OCI-LY7 (cell line): ENCODE data around the gene C7orf57. TPM values are rescaled to one million over a fixed set of nuclear protein-coding genes. Genes with fewer than 3 reads are reported as not detected.

ENCODE experiments used
- BruUV-seq: library from RNA; stranded (reverse); fragments of 400-500 nt; replicated peaks from 2 replicates; lab custom pipeline; 2021; lab: Mats Ljungman, UMichigan
- CTCF ChIA-PET: fragments of 300-600 bp; sonication (Branson Sonifier 250); formaldehyde crosslinking; loops from one replicate; lab custom pipeline; 2022; ENCODE audit warnings: antibody characterized with exemption; ENCODE audit not compliant: unreplicated experiment; lab: Charles Lee
- POLR2A ChIA-PET: fragments of 300-600 bp; sonication (Branson Sonifier 250); formaldehyde crosslinking; loops from one replicate; lab custom pipeline; 2022; ENCODE audit warnings: antibody characterized with exemption; lab: Charles Lee
- DNase-seq: peaks from one replicate; pipeline ENCODE4 v3.0.0-alpha.2; 2015; ENCODE audit warnings: low spot score
- H2AFZ ChIP-seq: fragments of 200-600 bp; sonication (generic), shearing (Covaris generic); 2 replicates; pipeline ENCODE4 v1.6.1; 2014; ENCODE audit warnings: mild to moderate bottlenecking, antibody characterized with exemption, low read length, moderate library complexity
- H3K27ac ChIP-seq: fragments of 200-600 bp; sonication (generic); 2 replicates; pipeline ENCODE4 v1.5.1; 2014; ENCODE audit warnings: mixed run types, low read depth, mild to moderate bottlenecking, moderate library complexity, low read length, inconsistent platforms; ENCODE audit not compliant: poor library complexity, severe bottlenecking
- H3K36me3 ChIP-seq: fragments of 200-600 bp; sonication (generic); 2 replicates; pipeline ENCODE4 v1.6.1; 2014; ENCODE audit warnings: mild to moderate bottlenecking, antibody characterized with exemption, low read length, moderate library complexity, mixed read lengths; ENCODE audit not compliant: insufficient read depth
- H3K4me1 ChIP-seq: fragments of 200-600 bp; sonication (generic); 2 replicates; pipeline ENCODE4 v1.5.1; 2014; ENCODE audit warnings: mild to moderate bottlenecking, low read length; ENCODE audit not compliant: insufficient read depth, poor library complexity, severe bottlenecking
- H3K4me2 ChIP-seq: fragments of 200-600 bp; sonication (generic); 2 replicates; pipeline ENCODE4 v1.6.1; 2014; ENCODE audit warnings: mild to moderate bottlenecking, low read length
- H3K4me3 ChIP-seq: fragments of 200-600 bp; sonication (generic); 2 replicates; pipeline ENCODE4 v1.5.1; 2014; ENCODE audit warnings: mild to moderate bottlenecking, low read depth, low read length; ENCODE audit not compliant: poor library complexity, severe bottlenecking
- H3K79me2 ChIP-seq: fragments of 200-600 bp; sonication (generic); 2 replicates; pipeline ENCODE4 v1.6.1; 2016; ENCODE audit warnings: low read depth, mild to moderate bottlenecking, low read length, moderate library complexity, mixed read lengths; ENCODE audit not compliant: insufficient read depth
- H3K9me2 ChIP-seq: fragments of 200-600 bp; sonication (generic); 2 replicates; pipeline ENCODE4 v1.6.1; 2016; ENCODE audit warnings: mild to moderate bottlenecking, low read length, mixed read lengths; ENCODE audit not compliant: insufficient read depth
- H3K9me3 ChIP-seq: fragments of 200-600 bp; sonication (generic); 2 replicates; pipeline ENCODE4 v1.6.1; 2014; ENCODE audit warnings: mild to moderate bottlenecking, mixed run types, low read length, mixed read lengths
- H4K20me1 ChIP-seq: fragments of 200-600 bp; sonication (generic); 2 replicates; pipeline ENCODE4 v1.6.1; 2014; ENCODE audit warnings: mild to moderate bottlenecking, antibody characterized with exemption, low read length, moderate library complexity, mixed read lengths; ENCODE audit not compliant: insufficient read depth
- CTCF ChIP-seq: fragments of 200-600 bp; sonication (generic); conservative IDR thresholded peaks from 2 replicates; pipeline ENCODE4 v1.5.1; 2014; ENCODE audit warnings: mild to moderate bottlenecking, antibody characterized with exemption, low read length, moderate library complexity, mixed read lengths
- EZH2phosphoT487 ChIP-seq: fragments of 200-600 bp; sonication (generic); IDR thresholded peaks from 2 replicates; pipeline ENCODE4 v1.6.1; 2018; ENCODE audit warnings: low read depth, borderline replicate concordance, mild to moderate bottlenecking, mixed run types, antibody characterized with exemption, low read length, moderate library complexity, mixed read lengths
- intact Hi-C: fragments of 100-400 bp; cut with micrococcal nuclease; formaldehyde crosslinking; loops from one replicate; pipeline ENCODE4 v1.10.0; 2022; ENCODE audit not compliant: unreplicated experiment
- total RNA-seq, 2 experiments: library from RNA; depleted of rRNA in 1 of 2; stranded (reverse); fragments of >200 nt in 1 of 2; shearing (Covaris generic) in 1 of 2; gene quantifications; 2 replicates each; pipeline ENCODE4 v1.2.3, GENCODE V29; 2014 to 2022

Gene C7orf57
- total RNA-seq, 2 experiments from 2014 or later = 0.25 to 0.29 TPM

GRCh38 chr7:48107926-48108472 is 72.7 kb downstream of the C7orf57 start:
- ChIA-PET POLR2A (no interaction called here), CTCF (interaction anchor here (0.6 to 1.9 kb wide), 3 partner anchors 12 to 163 kb away, joined by 3 to 9 read pairs (median 3); no protein-coding TSS in a partner anchor)
- Histone ChIP-seq H3K36me3 (no peaks in the 10 kb centered on the region), H3K4me3 (no peak overlapping the region), H3K9me2 (no peaks in the 10 kb centered on the region), H3K4me2 (no peak overlapping the region), H4K20me1 (no peaks in the 10 kb centered on the region), H3K9me3 (no peaks in the 10 kb centered on the region), H3K79me2 (no peaks in the 10 kb centered on the region), H3K27ac (no peak overlapping the region), H3K4me1 (peaks cover 5% of the 10 kb centered on the region), H2AFZ (no peak overlapping the region)
- no TSS peak for BruUV-seq
- TF ChIP-seq EZH2phosphoT487 (no peak), CTCF (no peak)
- intact Hi-C loops = no loop called here
- no peak for DNase-seq

- ChIA-PET POLR2A (interaction anchor here (0.7 to 1.8 kb wide), 3 partner anchors 10 to 120 kb away, joined by 3 to 7 read pairs (median 6); no protein-coding TSS in a partner anchor), CTCF (interaction anchor here (0.6 to 1.9 kb wide), 4 partner anchors 104 to 164 kb away, joined by 3 to 9 read pairs (median 3); no protein-coding TSS in a partner anchor)
- Histone ChIP-seq H3K4me3 (no peak overlapping the region), H2AFZ (no peak overlapping the region), H4K20me1 (no peaks in the 10 kb centered on the region), H3K36me3 (no peaks in the 10 kb centered on the region), H3K4me2 (no peak overlapping the region), H3K79me2 (no peaks in the 10 kb centered on the region), H3K27ac (no peak overlapping the region), H3K9me3 (no peaks in the 10 kb centered on the region), H3K9me2 (no peaks in the 10 kb centered on the region), H3K4me1 (peaks cover 5% of the 10 kb centered on the region)
- intact Hi-C loops = no loop called here
- no peak for DNase-seq
- BruUV-seq = no TSS peak
- no peak for TF ChIP-seq EZH2phosphoT487
- no peak for TF ChIP-seq CTCF
Measured at GRCh38 chr7:48108959-48109847, 73.9 kb downstream of the C7orf57 start.
